DOHH2 (cell line): ENCODE data around the gene CFAP52.
"Not testable (repeated sequence)": the region's sequence is repeated elsewhere in the genome, so short reads cannot be mapped to it uniquely, and the experiment has no call there.

Experiments
- H3F3A ChIP-seq: fragments of 200-600 bp; sonication (generic), shearing (Covaris generic); 2 replicates; pipeline ENCODE4 v1.6.0; 2016; ENCODE audit warnings: antibody characterized with exemption, mild to moderate bottlenecking; ENCODE audit not compliant: control insufficient read depth, insufficient read depth
- H3K27ac ChIP-seq: fragments of 200-600 bp; sonication (generic); 2 replicates; pipeline ENCODE4 v1.5.1; 2014; ENCODE audit warnings: low read depth, mild to moderate bottlenecking, low read length, moderate library complexity
- H3K27me3 ChIP-seq: fragments of 200-600 bp; sonication (generic); 2 replicates; pipeline ENCODE4 v1.6.1; 2014; ENCODE audit warnings: mild to moderate bottlenecking, low read length, mixed read lengths; ENCODE audit not compliant: control insufficient read depth
- H3K36me3 ChIP-seq: fragments of 200-600 bp; sonication (generic); 2 replicates; pipeline ENCODE4 v1.6.1; 2014; ENCODE audit warnings: mild to moderate bottlenecking, low read length, moderate library complexity, mixed read lengths; ENCODE audit not compliant: control insufficient read depth
- H3K4me1 ChIP-seq: fragments of 200-600 bp; sonication (generic); 2 replicates; pipeline ENCODE4 v1.6.1; 2014; ENCODE audit warnings: mild to moderate bottlenecking, low read length, mixed read lengths; ENCODE audit not compliant: control insufficient read depth
- H3K4me2 ChIP-seq: fragments of 200-600 bp; sonication (generic); 2 replicates; pipeline ENCODE4 v1.6.0; 2014; ENCODE audit warnings: mild to moderate bottlenecking, low read length, moderate library complexity
- H3K4me3 ChIP-seq: fragments of 200-600 bp; sonication (generic); 2 replicates; pipeline ENCODE4 v1.5.1; 2014; ENCODE audit warnings: mild to moderate bottlenecking, low read length, mixed read lengths
- H3K79me2 ChIP-seq: fragments of 200-600 bp; sonication (generic); 2 replicates; pipeline ENCODE4 v1.6.1; 2014; ENCODE audit warnings: mild to moderate bottlenecking, low read length, mixed read lengths; ENCODE audit not compliant: control insufficient read depth
- H3K9me2 ChIP-seq: fragments of 200-600 bp; sonication (generic); replicated peaks from 2 replicates; pipeline ENCODE4 v1.6.1; 2014; ENCODE audit warnings: mild to moderate bottlenecking, low read length, mixed read lengths; ENCODE audit not compliant: control insufficient read depth
- H3K9me3 ChIP-seq: fragments of 200-600 bp; sonication (generic); 2 replicates; pipeline ENCODE4 v1.6.1; 2014; ENCODE audit warnings: antibody characterized with exemption, low read length, mixed read lengths; ENCODE audit not compliant: control insufficient read depth, insufficient read depth
- H4K20me1 ChIP-seq: fragments of 200-600 bp; sonication (generic); 2 replicates; pipeline ENCODE4 v1.6.0; 2014; ENCODE audit warnings: low read depth, mild to moderate bottlenecking, antibody characterized with exemption, low read length, moderate library complexity; ENCODE audit not compliant: control insufficient read depth, insufficient read depth
- CTCF ChIP-seq: fragments of 200-600 bp; sonication (generic); IDR thresholded peaks from one replicate; pipeline ENCODE4 v1.5.1; 2014; ENCODE audit warnings: antibody characterized with exemption, mild to moderate bottlenecking, low read depth, low read length; ENCODE audit not compliant: poor library complexity, severe bottlenecking
- EZH2phosphoT487 ChIP-seq: fragments of 200-600 bp; sonication (generic); IDR thresholded peaks from 2 replicates; pipeline ENCODE4 v1.6.1; 2017; ENCODE audit warnings: borderline replicate concordance, mild to moderate bottlenecking, antibody characterized with exemption, low read length, moderate library complexity, mixed read lengths

Gene CFAP52

GRCh38 chr17:9566067-9566466, 10.4 kb upstream of the CFAP52 start:
- no peak overlapping the region for H3K4me2 ChIP-seq
- no peak overlapping the region for H3K27ac ChIP-seq

GRCh38 chr17:9566739-9567138, 9.7 kb upstream of the CFAP52 start:
- H3K9me2 ChIP-seq, H3F3A ChIP-seq, H3K27ac ChIP-seq, H3K4me3 ChIP-seq, H3K27me3 ChIP-seq, H3K4me2 ChIP-seq, H3K9me3 ChIP-seq, H3K79me2 ChIP-seq, H3K36me3 ChIP-seq, H4K20me1 ChIP-seq: not testable (repeated sequence)
- peaks cover 11% of the 10 kb centered on the region for H3K4me1 ChIP-seq

More at GRCh38 chr17:9566067-9566466, 10.4 kb upstream of the CFAP52 start:
- no peaks in the 10 kb centered on the region for H3K27me3 ChIP-seq
- H3K9me3 ChIP-seq, result no peaks in the 10 kb centered on the region
- H3F3A ChIP-seq, result 0 out of 2 replicates have a peak, but pooled peaks cover 3% of the 10 kb centered on the region
- TF ChIP-seq EZH2phosphoT487, result no peak
- TF ChIP-seq CTCF, result no peak
- peaks cover 10% of the 10 kb centered on the region for H3K36me3 ChIP-seq
- H4K20me1 ChIP-seq, result no peaks in the 10 kb centered on the region
- H3K4me3 ChIP-seq, result no peak overlapping the region
- no peaks in the 10 kb centered on the region for H3K9me2 ChIP-seq
- peaks cover 6% of the 10 kb centered on the region for H3K79me2 ChIP-seq
- H3K4me1 ChIP-seq, result peaks cover 11% of the 10 kb centered on the region

- Histone ChIP-seq H3K9me2 (no peaks in the 10 kb centered on the region), H3K79me2 (peaks cover 6% of the 10 kb centered on the region), H3K27ac (0 out of 2 replicates have a peak overlapping the region, but pooled peaks have one; percentile 3), H3K36me3 (peaks cover 10% of the 10 kb centered on the region), H3F3A (0 out of 2 replicates have a peak, but pooled peaks cover 3% of the 10 kb centered on the region), H3K27me3 (no peaks in the 10 kb centered on the region), H3K4me1 (peaks cover 11% of the 10 kb centered on the region), H3K4me3 (no peak overlapping the region), H4K20me1 (no peaks in the 10 kb centered on the region), H3K9me3 (no peaks in the 10 kb centered on the region), H3K4me2 (peak overlapping the region; percentile 6; the same call in 1 of the 2 replicates)
- TF ChIP-seq EZH2phosphoT487, result no peak
- TF ChIP-seq CTCF, result no peak
Measured at GRCh38 chr17:9568004-9568403, 8.4 kb upstream of the CFAP52 start.

- Histone ChIP-seq H4K20me1 (no peaks in the 10 kb centered on the region), H3F3A (0 out of 2 replicates have a peak, but pooled peaks cover 3% of the 10 kb centered on the region), H3K9me3 (no peaks in the 10 kb centered on the region), H3K27ac (no peak overlapping the region), H3K79me2 (peaks cover 9% of the 10 kb centered on the region), H3K27me3 (no peaks in the 10 kb centered on the region), H3K36me3 (peaks cover 10% of the 10 kb centered on the region), H3K4me1 (peaks cover 11% of the 10 kb centered on the region), H3K4me3 (no peak overlapping the region), H3K9me2 (no peaks in the 10 kb centered on the region), H3K4me2 (no peak overlapping the region)
- TF ChIP-seq CTCF, result no peak
- no peak for TF ChIP-seq EZH2phosphoT487
Measured at GRCh38 chr17:9568957-9569588, 7.4 kb upstream of the CFAP52 start.
